Activated CD8-positive, alpha-beta memory T cell treated with anti-CD3 and anti-CD28 coated beads for 36 hours (primary cell): ENCODE results near the gene SYAP1. TPM values are rescaled to one million over a fixed set of nuclear protein-coding genes. Genes with fewer than 3 reads are reported as not detected.
"Not testable (repeated sequence)": the region's sequence is repeated elsewhere in the genome, so short reads cannot be mapped to it uniquely, and the experiment has no call there.

Experiments
- CTCF ChIA-PET: fragments of 350-600 bp; sonication (Branson Sonifier 250); formaldehyde crosslinking; loops from one replicate; lab custom pipeline; 2021; ENCODE audit warnings: antibody characterized with exemption; lab: Charles Lee
- POLR2A ChIA-PET: fragments of 350-600 bp; sonication (Branson Sonifier 250); formaldehyde crosslinking; loops from one replicate; lab custom pipeline; 2021; ENCODE audit warnings: antibody characterized with exemption; lab: Charles Lee
- total RNA-seq, 2 experiments: library from RNA; stranded (reverse); gene quantifications; one replicate each; pipeline ENCODE4 v1.2.3, GENCODE V29; 2021

SYAP1 gene
- total RNA-seq, 2 experiments from 2014 or later: 20.0 to 21.3 TPM

GRCh38 chrX:16771483-16772398, 52.3 kb downstream of the SYAP1 start:
- ChIA-PET POLR2A (no interaction called here), CTCF (no interaction called here)

- POLR2A ChIA-PET: no interaction called here
- CTCF ChIA-PET: no interaction called here
These were observed 53.0 kb downstream of the SYAP1 start for GRCh38 chrX:16772460-16772859.

GRCh38 chrX:16774746-16775145, 55.3 kb downstream of the SYAP1 start:
- POLR2A ChIA-PET: no interaction called here
- CTCF ChIA-PET: no interaction called here

GRCh38 chrX:16778545-16778944, 59.1 kb downstream of the SYAP1 start:
- ChIA-PET POLR2A (no interaction called here), CTCF (no interaction called here)

- ChIA-PET POLR2A (no interaction called here), CTCF (no interaction called here)
These were observed 59.6 kb downstream of the SYAP1 start for GRCh38 chrX:16778993-16779392.

GRCh38 chrX:16779815-16780214, 60.4 kb downstream of the SYAP1 start:
- CTCF ChIA-PET, POLR2A ChIA-PET: not testable (repeated sequence)

GRCh38 chrX:16783452-16783851, 64.0 kb downstream of the SYAP1 start:
- POLR2A ChIA-PET: no interaction called here
- CTCF ChIA-PET: no interaction called here

- CTCF ChIA-PET, POLR2A ChIA-PET: not testable (repeated sequence)
These were observed 65.0 kb downstream of the SYAP1 start for GRCh38 chrX:16784440-16784839.

- ChIA-PET CTCF (no interaction called here), POLR2A (interaction anchor here (0.6 kb wide), 1 partner anchor 22 kb away, joined by 6 read pairs; no protein-coding TSS in a partner anchor)
These were observed 66.1 kb downstream of the SYAP1 start for GRCh38 chrX:16785247-16786138.

GRCh38 chrX:16786139-16786790, 66.9 kb downstream of the SYAP1 start, which contains the start of gene TXLNG:
TSS of gene TXLNG (plus strand) at chrX:16786466. CDS start at chrX:16786488, 22 bp downstream.
- ChIA-PET CTCF (no interaction called here), POLR2A (interaction anchor here (0.6 kb wide), 1 partner anchor 22 kb away, joined by 6 read pairs; no protein-coding TSS in a partner anchor)

- ChIA-PET POLR2A (no interaction called here), CTCF (interaction anchor here (0.6 kb wide), 1 partner anchor 253 kb away, joined by 3 read pairs; no protein-coding TSS in a partner anchor)
These were observed 67.7 kb downstream of the SYAP1 start for GRCh38 chrX:16786791-16787735.

GRCh38 chrX:16788477-16788876, 69.1 kb downstream of the SYAP1 start:
- CTCF ChIA-PET: no interaction called here

GRCh38 chrX:16796298-16796697, 76.9 kb downstream of the SYAP1 start:
- ChIA-PET POLR2A (no interaction called here), CTCF (no interaction called here)

More at GRCh38 chrX:16788477-16788876, 69.1 kb downstream of the SYAP1 start:
- POLR2A ChIA-PET: no interaction called here

GRCh38 chrX:16797358-16797757, 77.9 kb downstream of the SYAP1 start:
- ChIA-PET POLR2A (no interaction called here), CTCF (no interaction called here)

GRCh38 chrX:16797841-16798240, 78.4 kb downstream of the SYAP1 start:
- ChIA-PET POLR2A (no interaction called here), CTCF (no interaction called here)

- POLR2A ChIA-PET: no interaction called here
- CTCF ChIA-PET: no interaction called here
These were observed 85.6 kb downstream of the SYAP1 start for GRCh38 chrX:16804923-16805464.

- ChIA-PET POLR2A (no interaction called here), CTCF (no interaction called here)
These were observed 88.1 kb downstream of the SYAP1 start for GRCh38 chrX:16807548-16807947.

GRCh38 chrX:16807976-16808542, 88.6 kb downstream of the SYAP1 start:
- POLR2A ChIA-PET: no interaction called here

More at GRCh38 chrX:16807976-16808542, 88.6 kb downstream of the SYAP1 start:
- CTCF ChIA-PET: no interaction called here
